GM18861 (cell line): ENCODE measurements around the gene LTBP1.

ENCODE experiments used
- ATAC-seq: cut with Tn5 transposase; IDR thresholded peaks from one replicate; pipeline ENCODE4 v1.9.1; 2021; ENCODE audit not compliant: unreplicated experiment

LTBP1 gene

GRCh38 chr2:32930436-32930835, 16.3 kb upstream of the LTBP1 start:
- ATAC-seq = no peak

DNA sequence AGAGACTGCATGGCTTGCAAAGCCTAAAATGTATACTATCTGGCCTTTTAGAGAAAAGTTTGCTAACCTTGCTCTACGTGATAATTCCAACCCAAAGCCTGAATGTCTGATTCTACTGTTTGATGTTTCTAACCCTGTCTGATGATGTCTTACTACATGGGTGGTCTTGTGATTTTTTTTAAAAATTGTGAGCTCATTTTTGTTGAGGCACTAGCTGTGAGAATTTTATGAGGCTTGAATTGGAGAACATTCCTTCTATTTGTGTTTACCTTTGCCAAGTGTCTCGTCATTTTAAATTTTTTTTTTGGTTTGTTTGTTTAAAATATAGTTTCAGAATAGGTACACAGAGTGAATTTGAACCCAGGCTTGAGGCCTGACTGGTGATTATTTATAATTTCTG, 15.2 kb upstream of the LTBP1 start:
- no peak for ATAC-seq

GRCh38 chr2:32931945-32932709, 14.6 kb upstream of the LTBP1 start:
- no peak for ATAC-seq

DNA sequence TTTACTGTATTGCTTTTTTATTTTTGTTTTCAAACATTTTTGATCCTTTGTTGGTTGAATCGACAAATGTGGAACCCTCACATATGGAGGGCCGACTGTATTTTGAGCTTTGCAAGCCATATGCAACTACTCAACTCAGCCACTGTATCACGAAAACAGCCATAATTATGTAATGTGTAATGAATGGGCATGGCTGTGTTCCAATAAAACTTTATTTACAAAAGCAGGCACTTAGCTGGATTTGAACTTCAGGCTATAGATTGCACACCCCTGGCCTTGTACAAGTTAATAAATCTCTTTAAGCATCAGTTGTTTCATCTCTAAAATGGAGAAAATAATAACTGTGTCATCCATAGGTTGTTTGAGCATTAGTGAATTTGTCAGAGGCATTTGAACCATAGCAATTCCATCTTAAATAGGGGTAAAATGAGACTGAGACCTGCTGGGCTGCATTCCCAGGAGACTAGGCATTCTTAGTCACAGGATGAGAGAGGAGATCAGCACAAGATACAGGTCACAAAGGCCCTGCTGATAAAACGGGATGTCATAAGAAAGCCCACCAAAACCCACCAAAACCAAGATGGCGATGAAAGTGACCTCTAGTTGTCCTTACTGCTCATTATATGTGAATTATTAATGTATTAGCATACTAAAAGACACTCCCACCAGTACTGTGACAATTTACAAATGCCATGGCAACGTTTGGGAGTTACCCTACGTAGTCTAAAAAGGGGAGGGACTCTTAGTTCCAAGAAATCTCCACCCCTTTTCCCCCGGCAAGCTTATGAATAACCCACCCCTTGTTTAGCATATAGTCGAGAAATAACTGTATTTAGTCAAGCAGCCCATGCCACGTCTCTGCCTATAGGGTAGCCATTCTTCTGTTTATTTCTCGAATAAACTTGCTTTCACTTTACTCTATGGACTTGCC, 13.7 kb upstream of the LTBP1 start:
- no peak for ATAC-seq

DNA sequence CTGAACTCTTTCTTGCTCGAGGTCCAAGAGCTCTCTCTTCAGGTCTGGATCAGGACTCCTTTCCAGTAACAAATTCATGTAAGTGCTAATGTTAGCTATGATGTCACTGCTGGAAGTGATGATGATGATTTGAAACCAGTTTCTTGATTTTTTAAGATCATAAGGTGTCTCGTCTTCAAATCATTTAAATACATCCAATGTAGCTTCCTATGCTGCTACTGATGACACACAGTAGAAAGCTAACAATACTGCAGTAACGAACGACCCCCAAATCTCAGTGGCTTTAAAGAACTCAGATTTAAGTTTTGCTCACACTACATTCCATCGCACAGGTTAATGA, 13.0 kb upstream of the LTBP1 start:
- no peak for ATAC-seq

- no peak for ATAC-seq
Measured at GRCh38 chr2:32937602-32938448, 8.9 kb upstream of the LTBP1 start.

GRCh38 chr2:32938934-32939333, 7.8 kb upstream of the LTBP1 start:
- ATAC-seq = no peak

DNA sequence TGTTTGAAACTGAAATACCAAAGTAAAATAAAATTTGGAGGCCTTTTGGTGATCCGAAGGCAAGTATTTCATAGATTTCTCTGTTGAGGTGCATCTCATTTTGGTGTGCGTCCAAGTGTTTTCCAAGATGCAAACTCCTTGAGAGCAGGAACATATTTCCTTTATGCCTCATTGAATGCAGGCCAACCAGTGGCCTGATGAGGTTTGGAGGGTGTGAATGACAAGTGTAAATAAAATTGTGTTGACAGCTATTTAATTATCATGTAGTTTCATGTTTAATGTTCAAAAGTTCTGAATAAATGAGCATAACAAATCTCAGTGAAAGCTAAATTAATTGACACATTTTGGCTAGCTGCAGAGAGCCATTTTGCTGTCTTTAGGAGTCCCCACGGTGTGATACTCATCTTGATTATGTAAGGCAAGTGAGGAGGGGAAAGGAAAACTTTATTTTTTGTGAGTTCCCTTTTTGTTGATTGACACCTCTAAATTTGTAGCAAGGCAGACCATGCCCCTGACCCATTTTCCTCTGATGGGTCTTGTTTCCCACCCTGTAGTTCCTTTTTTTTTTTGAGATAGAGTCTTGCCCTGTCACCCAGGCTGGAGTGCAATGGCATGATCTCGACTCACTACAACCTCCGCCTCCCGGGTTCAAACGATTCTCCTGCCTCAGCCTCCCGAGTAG, 6.3 kb upstream of the LTBP1 start:
- no peak for ATAC-seq

GRCh38 chr2:32941944-32942690, 4.6 kb upstream of the LTBP1 start:
- ATAC-seq = no peak

GRCh38 chr2:32942793-32943485, 3.8 kb upstream of the LTBP1 start:
- no peak for ATAC-seq

DNA sequence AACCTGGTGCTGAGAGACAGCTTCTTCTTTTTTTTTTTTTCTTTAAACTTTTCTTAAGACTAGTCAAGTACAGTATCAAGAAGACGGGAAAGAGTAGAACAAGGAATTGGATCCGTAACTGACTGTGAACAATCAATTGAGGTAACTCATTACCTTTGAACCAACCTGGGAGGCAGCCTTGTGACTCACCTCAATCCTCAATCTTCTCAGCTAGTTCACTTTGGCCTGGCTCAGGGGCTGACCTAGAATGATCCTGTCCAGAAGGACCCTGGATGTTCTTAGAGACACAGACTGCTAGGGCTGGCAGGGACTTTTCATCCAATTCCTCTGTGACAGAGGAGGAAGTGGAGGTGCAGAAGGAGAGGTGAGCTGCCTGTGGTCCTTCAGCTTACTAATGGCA, 1.5 kb upstream of the LTBP1 start:
- no peak for ATAC-seq

- no peak for ATAC-seq
Measured at GRCh38 chr2:32947076-32947483, 327 bp downstream of the LTBP1 start.

DNA sequence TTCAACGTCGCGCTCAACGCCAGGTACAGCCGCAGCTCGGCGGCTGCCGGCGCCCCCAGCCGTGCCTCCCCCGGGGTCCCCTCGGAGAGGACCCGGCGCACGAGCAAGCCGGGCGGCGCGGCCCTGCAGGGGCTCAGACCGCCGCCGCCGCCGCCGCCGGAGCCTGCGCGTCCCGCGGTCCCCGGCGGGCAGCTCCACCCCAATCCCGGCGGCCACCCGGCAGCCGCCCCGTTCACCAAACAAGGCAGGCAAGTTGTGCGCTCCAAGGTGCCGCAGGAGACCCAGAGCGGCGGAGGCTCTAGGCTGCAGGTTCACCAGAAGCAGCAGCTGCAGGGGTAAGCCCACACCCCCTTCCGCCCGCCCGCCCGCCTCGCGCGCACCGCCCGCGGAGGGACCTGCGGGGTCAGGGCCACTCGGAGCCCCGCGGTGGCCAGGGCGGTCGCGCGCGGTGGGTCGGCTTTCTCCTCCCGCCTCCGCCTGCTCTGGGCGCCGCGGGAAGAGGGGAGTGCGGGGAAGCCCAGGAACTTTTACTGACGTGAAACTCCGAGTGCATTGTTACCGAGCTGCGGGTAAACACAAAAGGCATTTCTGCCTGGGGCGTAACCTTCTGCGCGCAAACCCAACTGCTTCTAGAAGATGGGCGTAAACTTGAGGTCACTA, 861 bp downstream of the LTBP1 start:
- no peak for ATAC-seq

DNA sequence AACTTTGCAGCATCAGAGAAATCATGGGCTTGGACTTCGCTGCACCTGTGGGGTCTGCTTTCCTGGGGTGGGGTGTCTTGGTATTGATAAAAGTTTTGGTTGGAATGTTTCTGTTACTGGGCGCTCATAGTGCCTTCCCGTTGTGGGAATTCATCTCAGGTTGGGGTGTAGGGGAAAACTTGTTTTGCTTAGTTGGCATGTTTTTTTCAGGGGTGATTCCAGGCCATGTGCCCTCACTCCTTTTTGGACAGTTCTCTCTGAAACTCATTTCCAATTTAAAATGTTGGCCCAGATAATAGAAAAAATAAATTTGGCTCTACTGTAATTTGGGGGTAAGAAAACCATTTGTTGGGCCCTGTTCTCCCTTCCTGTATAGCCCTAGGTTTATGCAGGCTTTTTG, 1.5 kb downstream of the LTBP1 start:
- no peak for ATAC-seq

DNA sequence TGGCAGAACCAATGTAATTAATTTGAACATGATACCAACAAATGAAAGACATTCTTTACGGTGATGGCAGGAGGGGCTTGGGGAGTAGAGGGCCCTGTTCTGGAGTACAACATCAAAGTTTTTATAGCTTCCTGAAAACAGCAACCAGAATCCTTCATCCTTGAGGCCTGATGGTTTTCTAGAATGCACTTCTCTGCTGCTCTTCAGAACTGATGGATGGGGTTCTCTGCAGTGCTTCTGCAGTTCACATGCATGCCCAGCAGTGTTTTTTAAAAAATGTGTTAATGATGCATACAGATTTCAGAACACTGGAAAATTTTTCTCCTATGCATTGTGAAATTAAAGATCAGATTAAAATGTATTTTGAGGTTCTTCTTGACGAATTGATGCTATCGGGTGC, 2.5 kb downstream of the LTBP1 start:
- no peak for ATAC-seq

DNA sequence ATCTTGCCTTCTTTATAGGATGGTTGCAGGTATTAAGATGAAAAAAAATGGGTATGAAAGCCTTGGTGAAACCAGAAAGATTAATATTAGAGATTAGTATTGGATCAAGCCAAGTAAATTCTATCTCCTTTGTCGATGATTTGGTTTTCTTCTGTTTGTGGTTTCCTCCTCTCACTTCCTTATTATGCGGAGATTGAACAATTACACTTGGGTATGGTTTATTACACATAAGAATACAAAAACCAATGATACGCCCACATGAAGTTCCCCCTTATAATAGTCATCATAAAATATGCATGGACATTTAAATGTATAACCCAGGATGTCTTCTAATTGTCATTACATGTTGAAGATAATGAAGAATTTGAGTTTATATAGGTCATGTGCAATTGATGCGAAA, 4.9 kb downstream of the LTBP1 start:
- no peak for ATAC-seq

- no peak for ATAC-seq
Measured at GRCh38 chr2:32952761-32953476, 6.2 kb downstream of the LTBP1 start.

- ATAC-seq = no peak
Measured at GRCh38 chr2:32954206-32954605, 7.5 kb downstream of the LTBP1 start.
